ENCODE data around the gene LMO4.

Gene LMO4

DNA sequence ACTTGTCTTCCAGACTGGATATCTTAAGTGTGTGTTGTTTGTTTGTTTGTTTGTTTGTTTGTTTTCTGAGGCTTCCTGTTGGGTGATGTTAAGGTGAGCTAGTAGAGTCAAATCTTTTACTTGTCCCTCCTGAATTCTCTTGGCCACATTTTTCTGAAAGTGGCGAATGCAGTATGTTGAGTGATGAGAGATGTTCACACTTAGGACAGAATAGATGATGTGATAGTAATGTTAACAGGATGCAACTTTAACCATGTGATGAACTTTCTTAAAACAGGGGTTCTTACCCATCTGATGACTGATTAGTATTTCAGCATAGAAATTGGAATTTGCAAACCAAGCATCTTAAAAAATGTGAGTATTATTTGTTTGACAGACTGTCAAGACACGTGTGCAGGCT is 40.2 kb downstream of the LMO4 start:
- TF ChIP-seq, protein P1, sequence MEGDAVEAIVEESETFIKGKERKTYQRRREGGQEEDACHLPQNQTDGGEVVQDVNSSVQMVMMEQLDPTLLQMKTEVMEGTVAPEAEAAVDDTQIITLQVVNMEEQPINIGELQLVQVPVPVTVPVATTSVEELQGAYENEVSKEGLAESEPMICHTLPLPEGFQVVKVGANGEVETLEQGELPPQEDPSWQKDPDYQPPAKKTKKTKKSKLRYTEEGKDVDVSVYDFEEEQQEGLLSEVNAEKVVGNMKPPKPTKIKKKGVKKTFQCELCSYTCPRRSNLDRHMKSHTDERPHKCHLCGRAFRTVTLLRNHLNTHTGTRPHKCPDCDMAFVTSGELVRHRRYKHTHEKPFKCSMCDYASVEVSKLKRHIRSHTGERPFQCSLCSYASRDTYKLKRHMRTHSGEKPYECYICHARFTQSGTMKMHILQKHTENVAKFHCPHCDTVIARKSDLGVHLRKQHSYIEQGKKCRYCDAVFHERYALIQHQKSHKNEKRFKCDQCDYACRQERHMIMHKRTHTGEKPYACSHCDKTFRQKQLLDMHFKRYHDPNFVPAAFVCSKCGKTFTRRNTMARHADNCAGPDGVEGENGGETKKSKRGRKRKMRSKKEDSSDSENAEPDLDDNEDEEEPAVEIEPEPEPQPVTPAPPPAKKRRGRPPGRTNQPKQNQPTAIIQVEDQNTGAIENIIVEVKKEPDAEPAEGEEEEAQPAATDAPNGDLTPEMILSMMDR (IDR thresholded peaks at IDR 0.05; ENCODE audit: low read depth, low read length, missing control alignments): no peak
- no peak for DNase-seq (ENCODE audit: extremely low read depth, low read depth)
- H3K4me3 ChIP-seq (replicated peaks; ENCODE audit: low read depth, low read length): no peak overlapping the region

DNA sequence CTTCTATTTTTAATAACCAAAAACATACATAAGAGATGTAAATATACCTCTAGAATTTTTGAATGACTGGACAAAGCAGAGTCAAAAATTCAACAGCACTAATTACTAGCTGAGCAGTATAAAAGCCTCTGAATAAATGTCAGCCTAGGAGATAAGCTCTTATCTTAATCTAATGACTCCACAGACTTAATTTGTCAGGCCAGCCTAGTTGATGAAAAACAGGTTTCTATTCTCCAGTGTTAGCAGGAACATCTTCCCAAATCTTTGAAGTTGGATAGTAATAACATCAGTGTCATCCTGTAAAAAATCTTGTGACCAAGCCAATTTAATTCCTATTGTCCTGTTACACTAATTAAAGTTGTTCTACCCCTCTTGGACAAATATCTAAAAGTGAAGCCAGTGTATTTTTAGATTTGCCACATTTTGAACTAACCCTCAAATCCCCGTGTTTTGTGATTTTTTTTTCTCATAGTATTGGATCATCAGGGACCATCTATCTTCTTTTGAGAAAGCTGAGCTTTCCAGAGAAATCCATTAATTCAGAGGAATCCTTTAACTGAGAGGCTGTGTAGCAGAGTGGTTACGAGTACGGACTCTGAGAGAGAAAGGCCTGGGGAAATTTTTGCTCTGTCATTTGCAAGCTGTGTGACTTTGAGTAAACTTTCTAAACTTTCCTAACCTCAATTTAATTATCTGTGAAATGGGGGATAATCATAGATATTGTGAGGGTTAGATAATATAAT is 41.2 kb downstream of the LMO4 start:
- TF ChIP-seq, protein P1 (IDR thresholded peaks at IDR 0.05; ENCODE audit: low read depth, low read length, missing control alignments): no peak
- DNase-seq (ENCODE audit: extremely low read depth, low read depth): no peak

GRCh38 chr1:87370544-87370943 is 41.9 kb downstream of the LMO4 start:
- no peak for DNase-seq (ENCODE audit: extremely low read depth, low read depth)
- TF ChIP-seq, protein P1 (IDR thresholded peaks at IDR 0.05; ENCODE audit: low read depth, low read length, missing control alignments): no peak
- H3K4me3 ChIP-seq (replicated peaks; ENCODE audit: low read depth, low read length): no peak overlapping the region

More for the DNA sequence above, 41.2 kb downstream of the LMO4 start:
- H3K4me3 ChIP-seq (replicated peaks; ENCODE audit: low read depth, low read length): no peak overlapping the region

DNA sequence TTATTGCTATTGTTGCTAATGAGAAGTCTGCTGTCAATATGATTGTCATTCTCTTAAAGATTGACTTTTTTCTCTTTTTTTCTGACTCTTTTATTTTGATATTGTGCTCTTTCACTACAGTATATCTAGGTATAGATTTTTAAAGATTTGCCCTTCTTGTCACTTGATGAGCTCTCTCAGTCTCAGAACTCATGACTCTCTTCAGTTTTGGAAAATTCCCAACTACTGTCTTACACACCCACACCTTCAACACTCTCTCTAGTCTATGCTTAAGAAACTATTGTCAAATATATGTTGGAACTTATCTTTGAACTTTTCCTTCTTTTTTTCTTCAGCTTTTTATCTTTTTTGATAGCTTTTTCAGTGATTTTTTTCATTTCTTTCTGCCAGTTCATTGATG is 50.6 kb downstream of the LMO4 start:
- H3K4me3 ChIP-seq (replicated peaks; ENCODE audit: low read depth, low read length): no peak overlapping the region
- TF ChIP-seq, protein P1 (IDR thresholded peaks at IDR 0.05; ENCODE audit: low read depth, low read length, missing control alignments): no peak
- DNase-seq (ENCODE audit: extremely low read depth, low read depth): no peak

DNA sequence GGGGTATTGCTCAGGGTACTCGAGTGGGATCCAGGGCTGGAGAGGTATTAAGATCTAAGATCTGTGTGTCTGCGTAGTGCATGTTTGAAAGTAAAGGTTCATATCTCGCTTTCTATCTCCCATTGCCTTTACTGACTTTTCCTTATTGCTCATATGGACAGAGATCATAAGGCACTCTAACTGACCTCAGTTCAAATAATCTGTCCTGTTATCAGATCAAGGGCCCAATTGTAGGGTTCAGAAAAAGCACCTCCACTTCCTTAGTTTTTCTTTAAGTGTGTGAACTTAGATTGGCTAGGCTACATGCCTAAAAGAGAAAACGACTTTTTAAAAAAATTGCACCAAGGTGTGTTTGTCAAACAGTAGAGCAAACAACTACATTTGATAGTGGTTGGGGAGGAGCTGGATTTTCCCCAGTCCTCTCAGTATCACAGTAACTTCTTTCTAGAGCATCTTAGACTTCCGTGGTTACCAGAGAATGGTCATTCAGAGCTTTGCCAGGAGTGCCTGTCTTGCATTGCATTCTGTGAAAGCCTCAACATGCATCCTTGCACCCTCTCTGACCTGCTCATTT is 57.6 kb downstream of the LMO4 start:
- TF ChIP-seq, protein P1 (IDR thresholded peaks at IDR 0.05; ENCODE audit: low read depth, low read length, missing control alignments): no peak
- H3K4me3 ChIP-seq (replicated peaks; ENCODE audit: low read depth, low read length): no peak overlapping the region
- no peak for DNase-seq (ENCODE audit: extremely low read depth, low read depth)

GRCh38 chr1:87388411-87388810 is 59.7 kb downstream of the LMO4 start:
- TF ChIP-seq, protein P1 (IDR thresholded peaks at IDR 0.05; ENCODE audit: low read depth, low read length, missing control alignments): no peak
- DNase-seq (ENCODE audit: extremely low read depth, low read depth): no peak
- no peak overlapping the region for H3K4me3 ChIP-seq (replicated peaks; ENCODE audit: low read depth, low read length)

Measured in HFF-Myc (cell line).